Heart left ventricle (tissue), 13 donors: ENCODE measurements around the gene RHOH.

Experiments
- POLR2A ChIP-seq, 2 donors: fragments of 450-650 bp; IDR thresholded peaks; one replicate each; pipeline ENCODE4 v1.6.1; 2017; ENCODE audit warnings: antibody characterized with exemption in 2 of 2, mild to moderate bottlenecking in 2 of 2, moderate library complexity in 2 of 2
- TF ChIP-seq, protein P1 (sequence below), 12 donors: fragments of 200-600 bp; sonication (generic) in 4 of 12; IDR thresholded peaks; one replicate each; pipeline versions ENCODE4 v1.5.0 to v1.8.0; 2018 to 2022; ENCODE audit warnings: antibody characterized with exemption in 12 of 12, mild to moderate bottlenecking in 5 of 12
- donor health status: ischemic (EF 13 %, LVEDD 7.1; RV severe dilation, severe dysfunction).
- donor health status: DM: no; HTN: yes; CAD: no.
- donor health status: DM: no; HTN: no; CAD: no.
- donor health status: ischemic (EF 25% LVEDD 6.9; RV normal size, moderate dysfunction).
- donor health status: ischemic (EF 25% LVEDD 5.7; RV mildly dilated, moderate dysfunction).
- donor health status: ischemic (EF 35%, LVEDD 5.7; RV mildly dilated, moderate dysfunction).
- donor health status: nonischemic (EF 11% LVEDD 7.7; RV severe dilation, severe dysfunction).
- donor health status: DM: yes; HTN: yes; CAD: no.
- donor health status: PGD.
- donor health status: ischemic (EF 29% LVEDD 5.4; RV normal size, mild dysfunction).
- donor health status: nonischemic (EF 23%, LVEDD 6.1; RV moderate dilation, normal function).

DNA sequence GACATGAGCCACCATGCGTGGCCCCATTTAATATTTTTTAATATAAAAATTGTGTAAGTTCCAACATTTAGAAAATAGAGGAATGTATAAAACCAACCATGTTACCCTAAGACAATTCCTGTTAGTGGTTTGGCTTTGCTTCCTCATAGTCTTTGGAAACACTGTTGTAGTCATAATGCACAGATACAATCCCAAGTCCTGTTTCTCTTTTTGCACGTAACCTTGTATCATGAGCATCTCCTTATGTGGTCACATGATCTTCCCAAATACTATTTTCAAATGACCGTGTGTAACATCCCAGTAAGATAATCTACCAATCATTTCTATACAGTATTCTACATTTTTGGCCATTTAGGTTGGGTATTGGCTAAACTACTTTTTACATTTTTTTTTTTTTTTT lies 13.9 kb upstream of the RHOH start:
- TF ChIP-seq POLR2A (IDR thresholded peaks at IDR 0.05): no peak
- TF ChIP-seq, protein P1, sequence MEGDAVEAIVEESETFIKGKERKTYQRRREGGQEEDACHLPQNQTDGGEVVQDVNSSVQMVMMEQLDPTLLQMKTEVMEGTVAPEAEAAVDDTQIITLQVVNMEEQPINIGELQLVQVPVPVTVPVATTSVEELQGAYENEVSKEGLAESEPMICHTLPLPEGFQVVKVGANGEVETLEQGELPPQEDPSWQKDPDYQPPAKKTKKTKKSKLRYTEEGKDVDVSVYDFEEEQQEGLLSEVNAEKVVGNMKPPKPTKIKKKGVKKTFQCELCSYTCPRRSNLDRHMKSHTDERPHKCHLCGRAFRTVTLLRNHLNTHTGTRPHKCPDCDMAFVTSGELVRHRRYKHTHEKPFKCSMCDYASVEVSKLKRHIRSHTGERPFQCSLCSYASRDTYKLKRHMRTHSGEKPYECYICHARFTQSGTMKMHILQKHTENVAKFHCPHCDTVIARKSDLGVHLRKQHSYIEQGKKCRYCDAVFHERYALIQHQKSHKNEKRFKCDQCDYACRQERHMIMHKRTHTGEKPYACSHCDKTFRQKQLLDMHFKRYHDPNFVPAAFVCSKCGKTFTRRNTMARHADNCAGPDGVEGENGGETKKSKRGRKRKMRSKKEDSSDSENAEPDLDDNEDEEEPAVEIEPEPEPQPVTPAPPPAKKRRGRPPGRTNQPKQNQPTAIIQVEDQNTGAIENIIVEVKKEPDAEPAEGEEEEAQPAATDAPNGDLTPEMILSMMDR (IDR thresholded peaks at IDR 0.05): no peak
